ENCODE results near the gene PCDH19. TPM values are rescaled to one million over a fixed set of nuclear protein-coding genes. Genes with fewer than 3 reads are reported as not detected.

Gene PCDH19
- total RNA-seq, 2 donors from 2014 or later: under 0.01 to 0.33 TPM

GRCh38 chrX:100316987-100317386 lies 93.1 kb downstream of the PCDH19 start:
- 45 to 51% methylated on average over 3 of the region's 3 CpGs for WGBS, 2 donors
- TF ChIP-seq CTCF (IDR thresholded peaks at IDR 0.05) (no peak), POLR2A (IDR thresholded peaks at IDR 0.05) (no peak)
- Histone ChIP-seq H3K4me3 (no peak overlapping the region), H3K9me3 (no peaks in the 10 kb centered on the region), H3K27ac (no peak overlapping the region), H3K36me3 (replicated peaks in 1 of 2; ENCODE audit: insufficient read depth in 1 of 2, low read depth in 2 of 2) (no peaks in the 10 kb centered on the region), H3K4me1 (no peaks in the 10 kb centered on the region), H3K27me3 (no peaks in the 10 kb centered on the region)
- no peak for ATAC-seq
- intact Hi-C loops (cut with DNase I): no loop called here
- DNase-seq: no peak

- H3K27me3 ChIP-seq: no peaks in the 10 kb centered on the region
- WGBS, 2 donors: 52 to 68% methylated on average over 3 of the region's 3 CpGs
- no peak for TF ChIP-seq POLR2A (IDR thresholded peaks at IDR 0.05)
Measured at GRCh38 chrX:100315566-100315965, 94.5 kb downstream of the PCDH19 start.

GRCh38 chrX:100299559-100299958 lies 110.5 kb downstream of the PCDH19 start:
- 82 to 83% methylated on average over 1 to 2 of the region's 2 CpGs for WGBS, 2 donors
- no peaks in the 10 kb centered on the region for H3K27me3 ChIP-seq
- intact Hi-C loops (cut with DNase I): no loop called here
- TF ChIP-seq CTCF (IDR thresholded peaks at IDR 0.05) (no peak), POLR2A (IDR thresholded peaks at IDR 0.05) (no peak)
- H3K4me3 ChIP-seq: no peak overlapping the region
- H3K27ac ChIP-seq: no peak overlapping the region
- H3K36me3 ChIP-seq (replicated peaks in 1 of 2; ENCODE audit: insufficient read depth in 1 of 2, low read depth in 2 of 2): no peaks in the 10 kb centered on the region
- ATAC-seq (no peak), DNase-seq (no peak)
- H3K4me1 ChIP-seq: no peaks in the 10 kb centered on the region
- H3K9me3 ChIP-seq: no peaks in the 10 kb centered on the region

More at GRCh38 chrX:100315566-100315965, 94.5 kb downstream of the PCDH19 start:
- Histone ChIP-seq H3K36me3 (replicated peaks in 1 of 2; ENCODE audit: insufficient read depth in 1 of 2, low read depth in 2 of 2) (no peaks in the 10 kb centered on the region), H3K4me1 (no peaks in the 10 kb centered on the region), H3K27ac (no peak overlapping the region), H3K9me3 (no peaks in the 10 kb centered on the region), H3K4me3 (no peak overlapping the region)
- intact Hi-C loops (cut with DNase I): no loop called here
- no peak for DNase-seq
- ATAC-seq: no peak

GRCh38 chrX:100297728-100298127 lies 112.3 kb downstream of the PCDH19 start:
- intact Hi-C loops (cut with DNase I): no loop called here
- TF ChIP-seq CTCF (IDR thresholded peaks at IDR 0.05) (no peak), POLR2A (IDR thresholded peaks at IDR 0.05) (no peak)
- DNase-seq (no peak), ATAC-seq (no peak)
- no peaks in the 10 kb centered on the region for H3K27me3 ChIP-seq
- no peaks in the 10 kb centered on the region for H3K4me1 ChIP-seq
- 88 to 96% methylated on average over 1 of the region's 1 CpG for WGBS, 2 donors
- H3K36me3 ChIP-seq (replicated peaks in 1 of 2; ENCODE audit: insufficient read depth in 1 of 2, low read depth in 2 of 2): no peaks in the 10 kb centered on the region
- no peak overlapping the region for H3K4me3 ChIP-seq
- H3K27ac ChIP-seq: no peak overlapping the region
- no peaks in the 10 kb centered on the region for H3K9me3 ChIP-seq

- WGBS, 2 donors: 67 to 81% methylated on average over 15 to 20 of the region's 21 CpGs
- Histone ChIP-seq H3K27ac (no peak overlapping the region), H3K4me3 (no peak overlapping the region), H3K4me1 (no peaks in the 10 kb centered on the region), H3K36me3 (replicated peaks in 1 of 2; ENCODE audit: insufficient read depth in 1 of 2, low read depth in 2 of 2) (no peaks in the 10 kb centered on the region), H3K27me3 (no peaks in the 10 kb centered on the region), H3K9me3 (no peaks in the 10 kb centered on the region)
- intact Hi-C loops (cut with DNase I): no loop called here
- DNase-seq (no peak), ATAC-seq (no peak)
- TF ChIP-seq CTCF (IDR thresholded peaks at IDR 0.05) (no peak), POLR2A (IDR thresholded peaks at IDR 0.05) (no peak)
Measured at GRCh38 chrX:100296183-100296753, 113.8 kb downstream of the PCDH19 start.

Data from body of pancreas (tissue), 4 donors.